ENCODE results near the gene RPL3.
"Not testable (repeated sequence)": the region's sequence is repeated elsewhere in the genome, so short reads cannot be mapped to it uniquely, and the experiment has no call there.

RPL3 gene

GRCh38 chr22:39350757-39351688 lies 31.6 kb upstream of the RPL3 start:
- no peak for DNase-seq

DNA sequence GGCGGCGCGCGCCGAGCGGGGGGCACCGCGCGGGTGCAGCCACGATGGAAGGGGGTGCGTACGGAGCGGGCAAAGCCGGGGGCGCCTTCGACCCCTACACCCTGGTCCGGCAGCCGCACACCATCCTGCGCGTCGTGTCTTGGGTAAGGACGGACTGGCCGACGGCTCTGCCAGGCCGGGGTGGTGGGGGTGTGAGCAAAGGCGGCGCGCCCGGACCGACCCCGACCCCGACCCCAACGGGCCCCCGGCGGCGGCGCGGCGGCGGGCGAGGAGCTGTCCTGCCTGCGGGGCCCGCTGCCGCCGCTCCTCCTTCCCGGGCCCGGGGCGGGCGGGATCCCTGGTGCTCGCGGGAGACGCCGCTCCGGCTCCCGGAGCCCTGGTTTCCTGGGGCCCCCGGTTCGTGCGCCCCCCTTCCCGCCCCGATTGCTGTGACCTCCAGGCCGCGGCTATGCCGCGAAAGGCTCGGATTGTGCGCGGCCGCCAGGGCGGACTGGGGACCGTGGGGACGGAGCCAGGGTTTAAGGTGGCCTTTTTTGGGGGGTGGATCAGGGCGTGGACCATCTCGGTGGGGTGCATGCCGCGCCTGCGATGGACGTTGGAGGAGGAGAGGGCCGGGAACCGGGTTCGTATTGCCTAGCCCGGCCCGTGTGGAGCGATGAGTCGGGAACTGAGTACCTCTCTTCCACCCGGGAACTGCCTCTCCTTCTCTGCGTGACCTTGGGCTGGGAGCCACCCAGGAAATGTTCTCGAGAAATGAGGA lies 30.7 kb upstream of the RPL3 start, which contains the start of gene SYNGR1:
Gene SYNGR1 (plus strand): TSS at position 25 of the 760 bp plus-strand sequence. CDS start 20 bp downstream, at position 45.
- DNase-seq = no peak

DNA sequence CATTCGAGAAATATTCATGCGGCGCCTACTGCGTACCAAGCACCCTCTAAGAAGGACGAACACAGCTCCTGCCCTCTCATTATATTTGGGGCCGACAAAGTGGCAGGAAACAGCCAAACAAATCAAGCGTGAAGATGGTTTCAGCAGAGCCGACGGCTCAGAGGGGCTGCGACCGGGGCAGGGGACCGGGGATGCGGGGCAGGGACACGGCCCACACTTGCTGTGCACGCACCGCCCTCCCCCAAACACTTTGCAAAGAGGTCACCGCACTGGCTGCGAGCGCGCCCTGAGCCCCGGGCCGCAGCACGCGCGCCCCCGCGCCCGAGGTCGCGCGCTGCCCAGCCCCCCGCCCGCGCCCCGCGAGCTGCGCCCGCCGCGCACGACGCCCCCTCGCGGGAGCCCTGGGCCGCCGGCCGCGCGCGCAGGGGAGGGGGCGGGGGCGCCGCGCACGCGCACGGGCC lies 30.1 kb upstream of the RPL3 start:
- no peak for DNase-seq

DNA sequence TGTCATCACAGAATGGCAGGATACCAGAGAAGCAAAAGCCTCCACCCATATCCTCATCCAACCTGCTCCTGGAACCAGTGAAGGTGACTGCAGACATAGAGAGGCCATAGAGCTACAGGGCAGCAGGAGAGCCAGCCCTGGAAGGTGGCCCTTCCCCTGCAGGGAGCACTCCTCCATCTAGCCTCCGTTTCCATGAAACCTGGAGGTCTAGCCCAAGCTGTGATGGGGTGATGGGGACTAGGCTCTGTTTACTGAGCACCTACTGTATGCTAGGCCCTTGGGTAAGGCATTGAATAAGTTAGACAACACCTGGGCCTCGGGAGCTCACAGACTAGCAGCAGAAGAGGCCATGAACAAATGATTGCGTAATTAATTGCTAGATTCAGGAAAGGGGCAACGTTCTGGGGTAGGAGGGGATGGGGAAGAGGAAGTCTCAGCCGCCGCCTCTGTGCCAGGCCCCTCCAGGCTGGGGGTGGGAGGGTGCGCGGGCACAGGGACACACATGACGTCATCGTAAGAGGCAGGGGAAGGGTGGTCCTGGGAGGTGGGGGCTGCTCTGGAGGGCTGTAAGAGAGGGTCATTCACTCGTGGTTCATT lies 29.6 kb upstream of the RPL3 start:
- no peak for DNase-seq

GRCh38 chr22:39345231-39345630 lies 25.8 kb upstream of the RPL3 start:
- DNase-seq = no peak

- no peak for DNase-seq
Observed at GRCh38 chr22:39344046-39344390, 24.6 kb upstream of the RPL3 start.

GRCh38 chr22:39343259-39344045 lies 24.0 kb upstream of the RPL3 start:
- no peak for DNase-seq

DNA sequence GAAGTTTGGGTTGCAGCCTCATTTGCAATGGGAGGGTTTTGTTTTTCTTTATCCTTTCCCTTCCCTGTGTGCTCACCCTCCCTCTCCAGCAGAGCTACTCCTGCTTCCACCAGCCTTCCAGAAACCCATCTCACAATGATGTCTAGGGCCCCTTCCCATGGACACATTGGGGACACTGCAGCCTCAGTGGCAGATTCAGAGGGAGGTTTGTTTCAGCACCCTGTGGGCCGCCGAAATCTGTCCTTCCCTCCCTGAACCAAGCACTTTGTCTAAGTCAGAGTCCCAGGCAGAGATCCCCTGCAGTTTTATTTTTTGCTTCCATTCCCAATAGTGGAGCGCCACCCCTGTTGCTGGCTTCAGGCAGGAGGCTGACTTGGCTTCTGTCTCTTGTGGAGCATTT lies 21.8 kb upstream of the RPL3 start:
- DNase-seq = no peak

DNA sequence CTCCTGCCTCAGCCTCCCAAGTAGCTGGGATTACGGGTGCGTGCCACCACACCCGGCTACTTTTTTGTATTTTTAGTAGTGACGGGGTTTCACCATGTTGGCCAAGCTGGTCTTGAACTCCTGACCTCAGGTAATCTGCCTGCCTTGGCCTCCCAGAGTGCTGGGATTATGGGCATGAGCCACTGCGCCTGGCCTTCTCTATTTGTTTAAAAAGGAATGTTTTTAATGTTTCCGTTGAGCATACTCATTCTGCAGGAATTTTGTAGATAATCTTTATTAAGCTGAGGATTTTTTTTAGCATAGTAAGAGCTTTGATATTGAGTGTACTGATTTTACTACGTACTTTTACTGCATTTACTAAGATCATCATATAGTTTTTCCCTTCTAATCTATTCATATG lies 20.4 kb upstream of the RPL3 start:
- DNase-seq = not testable (repeated sequence)

GRCh38 chr22:39336411-39336810 lies 17.0 kb upstream of the RPL3 start:
- DNase-seq = no peak

- DNase-seq = no peak
Observed at GRCh38 chr22:39332441-39333064, 13.1 kb upstream of the RPL3 start.

GRCh38 chr22:39330553-39330952 lies 11.1 kb upstream of the RPL3 start:
- not testable (repeated sequence) for DNase-seq

DNA sequence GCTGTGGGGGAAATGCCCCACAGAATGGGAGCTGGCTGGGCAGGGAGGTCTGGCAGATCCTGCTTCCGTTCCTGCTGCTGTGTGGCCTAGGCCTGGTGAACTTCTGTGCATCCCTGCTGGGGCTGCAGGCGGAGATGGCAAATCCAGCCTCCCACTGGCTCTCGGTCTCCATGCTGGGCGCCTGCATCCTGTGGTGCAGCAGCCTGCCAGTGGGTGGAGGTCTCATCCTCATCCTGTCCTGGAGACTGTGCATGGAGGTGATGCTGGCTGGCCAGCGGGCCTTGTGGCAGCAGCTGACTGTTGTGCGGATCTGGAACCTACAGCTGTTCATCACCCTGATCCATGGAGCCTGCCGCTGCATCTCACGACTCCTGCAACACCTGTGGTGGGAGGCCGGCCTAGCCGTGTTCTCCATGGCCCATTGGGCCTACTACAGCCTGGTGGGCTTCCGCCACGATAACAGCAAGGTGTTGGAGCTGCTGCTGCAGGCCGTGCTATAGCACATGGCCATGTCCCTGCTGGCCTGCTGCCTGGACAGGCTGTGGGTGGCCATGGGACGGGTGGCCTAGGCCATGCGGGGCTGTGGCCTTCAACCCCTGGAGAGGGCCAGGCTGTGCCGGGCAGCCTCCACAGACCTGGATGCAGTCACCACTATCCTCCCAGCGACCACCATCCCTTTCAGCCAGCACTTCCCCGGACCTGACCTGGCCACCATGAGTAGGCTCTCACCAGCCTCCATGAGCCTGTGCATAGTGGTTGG lies 8.8 kb upstream of the RPL3 start:
- DNase-seq = no peak

DNA sequence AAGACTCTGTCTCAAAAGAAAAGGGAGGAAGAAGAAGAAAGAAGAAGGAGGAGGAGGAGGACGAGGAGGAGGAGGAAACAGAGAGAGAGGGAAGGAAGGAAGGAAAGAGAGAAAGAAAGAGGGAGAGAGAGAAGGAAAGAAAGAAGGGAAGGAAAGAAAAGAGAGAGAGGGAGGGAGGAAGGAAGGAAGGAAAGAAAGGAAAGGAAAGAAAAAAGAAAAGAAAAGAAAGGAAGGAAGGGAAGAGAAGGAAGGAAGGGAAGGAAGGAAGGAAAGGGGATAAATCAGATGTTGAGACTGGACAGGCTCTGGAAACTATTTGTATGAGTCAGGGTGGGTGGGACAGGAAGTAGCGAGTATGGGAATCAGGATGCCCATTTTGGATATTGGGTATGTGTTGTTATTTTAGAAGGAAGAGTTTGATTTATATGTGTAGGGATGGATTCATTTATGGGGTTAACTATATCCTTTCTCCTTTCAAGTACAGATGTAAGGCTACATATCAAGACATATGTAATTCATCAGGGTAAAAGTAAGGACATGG lies 6.0 kb upstream of the RPL3 start:
- no peak for DNase-seq

- DNase-seq = not testable (repeated sequence)
Observed at GRCh38 chr22:39320616-39321029, 1.2 kb upstream of the RPL3 start.

DNA sequence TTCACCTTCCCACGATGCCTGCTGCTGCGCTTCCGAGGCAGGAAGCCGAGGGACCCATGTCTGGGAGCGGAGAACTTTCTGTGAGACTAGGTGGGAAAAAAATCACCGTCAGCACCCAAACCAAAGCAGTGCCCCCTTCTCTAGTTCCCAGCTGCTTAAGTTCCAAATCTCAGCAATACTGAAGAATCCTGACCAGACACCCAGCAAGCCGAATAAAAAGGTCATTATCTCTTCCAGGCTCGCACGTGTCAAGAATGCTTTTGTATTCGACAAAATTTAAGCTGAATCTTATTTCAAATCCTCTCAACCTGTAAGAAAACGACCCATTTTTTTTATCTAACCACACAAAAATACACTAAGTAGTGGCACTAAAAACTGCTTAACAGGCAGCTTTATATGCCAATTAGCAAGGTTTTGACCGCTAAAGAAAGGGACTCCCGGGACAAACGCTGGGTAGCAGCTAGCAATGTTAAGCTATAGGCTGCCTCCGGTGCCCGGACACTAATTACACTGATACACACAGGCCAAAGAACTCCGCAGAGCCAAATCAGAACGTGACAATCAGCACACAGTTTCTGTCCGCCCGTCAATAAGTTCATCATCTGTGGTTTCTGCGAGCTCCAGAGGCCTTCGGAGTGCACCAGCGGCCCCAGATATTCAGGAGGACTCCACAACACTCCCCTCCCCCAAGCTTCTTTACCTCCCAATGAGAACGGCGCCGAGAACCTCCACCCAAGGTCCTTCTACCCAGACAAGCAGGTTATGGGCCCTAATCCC lies 728 bp downstream of the RPL3 start:
- DNase-seq = no peak

DNA sequence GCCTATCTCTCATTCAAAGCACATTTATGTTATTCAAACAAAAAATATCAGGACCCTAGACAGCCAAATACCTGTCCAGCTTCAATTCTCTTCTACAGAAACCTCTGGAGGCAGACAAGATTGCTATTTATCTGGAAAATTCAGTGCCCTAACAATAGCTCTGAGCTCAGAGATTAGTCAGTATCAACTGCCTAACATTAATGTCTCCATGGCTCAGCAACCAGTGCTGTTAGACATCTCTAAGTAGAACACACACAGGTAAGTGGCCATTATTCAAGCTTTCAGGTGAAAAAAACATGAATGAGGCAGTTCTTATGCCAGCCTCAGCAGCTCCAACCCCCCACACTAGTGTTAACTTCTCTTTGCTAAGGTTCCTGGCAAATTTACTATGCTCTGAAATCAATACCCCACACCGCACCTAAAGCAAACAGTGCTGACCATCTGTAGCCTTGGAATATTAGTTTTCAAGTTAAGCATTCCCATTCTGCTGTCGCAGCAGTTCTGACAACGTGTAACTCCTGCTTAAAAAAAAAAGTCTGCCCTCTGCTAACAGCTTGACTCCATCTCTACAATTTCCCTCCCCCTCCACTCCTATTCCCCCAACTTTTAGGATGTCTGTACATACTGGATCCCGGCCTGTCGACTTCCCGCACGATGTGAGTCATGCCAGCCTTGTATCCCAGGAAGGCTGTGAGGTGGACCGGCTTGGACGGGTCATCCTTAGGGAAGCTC lies 1.5 kb downstream of the RPL3 start:
- no peak for DNase-seq

- DNase-seq = no peak
Observed at GRCh38 chr22:39317084-39317774, 2.2 kb downstream of the RPL3 start.

Measured in activated CD4-positive, CD25-positive, alpha-beta regulatory T cell treated with anti-CD3 and anti-CD28 coated beads, Interleukin-2, amount 50 U/mL, for 72 hours (primary cell).